IMR-90 (cell line): Measurements from ENCODE around the gene ILRUN. TPM values are rescaled to one million over a fixed set of nuclear protein-coding genes. Genes with fewer than 3 reads are reported as not detected.

Source experiments
- ATAC-seq: fragments of 200-7000 bp; cut with Tn5 transposase; 2 replicates; pipeline ENCODE4 v1.9.1; 2020; ENCODE audit warnings: low read depth, mild to moderate bottlenecking, moderate library complexity
- BruUV-seq: library from RNA; stranded (reverse); fragments of 400-500 nt; replicated peaks from 2 replicates; lab custom pipeline; 2021; lab: Mats Ljungman, UMichigan
- CTCF ChIA-PET: fragments of 300-600 bp; formaldehyde crosslinking; extraction: SDS; loops from one replicate; lab custom pipeline; 2021; ENCODE audit warnings: antibody characterized with exemption; lab: Yijun Ruan, JAX
- POLR2A ChIA-PET: fragments of 300-600 bp; sonication (Branson Sonifier 250); formaldehyde crosslinking; loops from one replicate; lab custom pipeline; 2022; ENCODE audit warnings: antibody characterized with exemption; ENCODE audit not compliant: unreplicated experiment; lab: Charles Lee
- DNase-seq: peaks from one replicate; pipeline ENCODE4 v3.0.0; 2013
- H2AFZ ChIP-seq: replicated peaks from 2 replicates; pipeline ENCODE3; 2013; ENCODE audit warnings: low read length, mild to moderate bottlenecking; ENCODE audit not compliant: poor library complexity
- H2AK5ac ChIP-seq: 2 replicates; pipeline ENCODE4 v1.6.1; 2013; ENCODE audit warnings: low read depth, low read length, inconsistent platforms
- H2AK9ac ChIP-seq: replicated peaks from 2 replicates; pipeline ENCODE3; 2013; ENCODE audit warnings: mild to moderate bottlenecking, low read depth, low read length, moderate library complexity; ENCODE audit not compliant: poor library complexity
- H2BK120ac ChIP-seq: 2 replicates; pipeline ENCODE4 v1.6.1; 2013; ENCODE audit warnings: low read depth, low read length, inconsistent platforms
- H2BK15ac ChIP-seq: 3 replicates; pipeline ENCODE4 v1.6.1; 2013; ENCODE audit warnings: low read depth, low read length, inconsistent platforms
- H2BK20ac ChIP-seq: 2 replicates; pipeline ENCODE4 v1.6.1; 2013; ENCODE audit warnings: low read depth, mild to moderate bottlenecking, inconsistent platforms, low read length, moderate library complexity
- H2BK5ac ChIP-seq: 2 replicates; pipeline ENCODE4 v1.6.1; 2013; ENCODE audit warnings: mild to moderate bottlenecking, low read depth, low read length, inconsistent platforms; ENCODE audit not compliant: poor library complexity, severe bottlenecking
- H3K14ac ChIP-seq: replicated peaks from 2 replicates; pipeline ENCODE4 v1.6.1; 2013; ENCODE audit warnings: low read depth, low read length, inconsistent platforms
- H3K18ac ChIP-seq: 2 replicates; pipeline ENCODE4 v1.6.1; 2013; ENCODE audit warnings: low read depth, low read length, control low read depth
- H3K23ac ChIP-seq: 2 replicates; pipeline ENCODE4 v1.6.1; 2013; ENCODE audit warnings: low read depth, low read length, inconsistent platforms
- H3K27ac ChIP-seq: 2 replicates; pipeline ENCODE4 v1.5.1; 2013; ENCODE audit warnings: mild to moderate bottlenecking, control low read depth, low read length; ENCODE audit not compliant: insufficient read depth
- H3K27me3 ChIP-seq: 2 replicates; pipeline ENCODE4 v1.6.1; 2013; ENCODE audit warnings: low read length; ENCODE audit not compliant: control insufficient read depth, insufficient read depth
- H3K36me3 ChIP-seq: 2 replicates; pipeline ENCODE4 v1.6.1; 2013; ENCODE audit warnings: low read length, mixed read lengths; ENCODE audit not compliant: control insufficient read depth, insufficient read depth
- H3K4ac ChIP-seq: 2 replicates; pipeline ENCODE4 v1.6.1; 2013; ENCODE audit warnings: low read depth, low read length, inconsistent platforms
- H3K4me1 ChIP-seq: 2 replicates; pipeline ENCODE4 v1.6.1; 2013; ENCODE audit warnings: low read length, mixed read lengths; ENCODE audit not compliant: control insufficient read depth, insufficient read depth
- H3K4me2 ChIP-seq: 2 replicates; pipeline ENCODE4 v1.6.1; 2013; ENCODE audit warnings: low read depth, mild to moderate bottlenecking, control low read depth, low read length, moderate library complexity
- H3K4me3 ChIP-seq: 2 replicates; pipeline ENCODE4 v1.5.1; 2013; ENCODE audit warnings: low read depth, mild to moderate bottlenecking, control low read depth, low read length, moderate library complexity; ENCODE audit not compliant: insufficient read depth
- H3K56ac ChIP-seq: 2 replicates; pipeline ENCODE4 v1.6.1; 2013; ENCODE audit warnings: low read length, inconsistent platforms; ENCODE audit not compliant: insufficient read depth; ENCODE audit errors: extremely low read depth
- H3K79me1 ChIP-seq, 2 experiments: 2 replicates each; pipeline ENCODE4 v1.6.1; 2013; ENCODE audit warnings: low read length in 2 of 2, inconsistent platforms in 1 of 2, low read depth in 1 of 2
- H3K9ac ChIP-seq: 2 replicates; pipeline ENCODE4 v1.6.1; 2013; ENCODE audit warnings: low read depth, low read length, control low read depth
- H3K9me1 ChIP-seq: 2 replicates; pipeline ENCODE4 v1.6.1; 2013; ENCODE audit warnings: low read length, inconsistent platforms; ENCODE audit not compliant: insufficient read depth
- H3K9me3 ChIP-seq: 2 replicates; pipeline ENCODE4 v1.6.1; 2013; ENCODE audit warnings: low read length; ENCODE audit not compliant: control insufficient read depth, insufficient read depth
- H4K20me1 ChIP-seq: 2 replicates; pipeline ENCODE4 v1.6.1; 2013; ENCODE audit warnings: low read length, inconsistent platforms; ENCODE audit not compliant: insufficient read depth
- H4K5ac ChIP-seq: 2 replicates; pipeline ENCODE4 v1.6.1; 2013; ENCODE audit warnings: mild to moderate bottlenecking, low read depth, low read length, control low read depth
- H4K8ac ChIP-seq, 2 experiments: 2 replicates each; pipeline ENCODE4 v1.6.1; 2013; ENCODE audit warnings: low read depth in 2 of 2, low read length in 2 of 2, control low read depth in 1 of 2, inconsistent platforms in 1 of 2
- H4K91ac ChIP-seq: 2 replicates; pipeline ENCODE4 v1.6.1; 2013; ENCODE audit warnings: low read depth, low read length, inconsistent platforms; ENCODE audit not compliant: insufficient read depth
- CEBPB ChIP-seq: IDR thresholded peaks from 2 replicates; pipeline ENCODE4 v1.6.1; 2012; ENCODE audit warnings: low read depth, low read length, improper control_type of control experiment
- ELK1 ChIP-seq: fragments of 150-350 bp; IDR thresholded peaks from 2 replicates; pipeline ENCODE4 v1.6.1; 2016; ENCODE audit warnings: low read depth, mild to moderate bottlenecking, low read length, moderate library complexity, borderline replicate concordance
- FOS ChIP-seq: fragments of 150-350 bp; IDR thresholded peaks from 2 replicates; pipeline ENCODE4 v1.6.1; 2016; ENCODE audit warnings: low read depth, low read length
- MAFK ChIP-seq: IDR thresholded peaks from 2 replicates; pipeline ENCODE4 v1.6.1; 2012; ENCODE audit warnings: low read depth, low read length, improper control_type of control experiment
- MAZ ChIP-seq: IDR thresholded peaks from 2 replicates; pipeline ENCODE4 v1.6.1; 2012; ENCODE audit warnings: low read depth, mild to moderate bottlenecking, low read length, improper control_type of control experiment, moderate library complexity, borderline replicate concordance
- MXI1 ChIP-seq: IDR thresholded peaks from 2 replicates; pipeline ENCODE4 v1.6.1; 2012; ENCODE audit warnings: low read depth, mild to moderate bottlenecking, low read length, moderate library complexity, borderline replicate concordance
- NFE2L2 ChIP-seq: fragments of 150-350 bp; IDR thresholded peaks from 2 replicates; pipeline ENCODE4 v1.6.1; 2016; ENCODE audit warnings: low read depth, mild to moderate bottlenecking, low read length
- POLR2A ChIP-seq: IDR thresholded peaks from 2 replicates; pipeline ENCODE4 v1.6.1; 2012; ENCODE audit warnings: mild to moderate bottlenecking, low read depth, low read length
- RAD21 ChIP-seq: IDR thresholded peaks from 2 replicates; pipeline ENCODE4 v1.6.1; 2012; ENCODE audit warnings: low read length, improper control_type of control experiment
- RCOR1 ChIP-seq: IDR thresholded peaks from 2 replicates; pipeline ENCODE4 v1.6.1; 2012; ENCODE audit warnings: mild to moderate bottlenecking, low read length, improper control_type of control experiment; ENCODE audit not compliant: insufficient replicate concordance
- RFX5 ChIP-seq: IDR thresholded peaks from 2 replicates; pipeline ENCODE4 v1.8.0; 2012; ENCODE audit warnings: low read depth, mild to moderate bottlenecking, low read length, moderate library complexity
- SMC3 ChIP-seq: fragments of 150-350 bp; IDR thresholded peaks from 2 replicates; pipeline ENCODE4 v1.6.1; 2016; ENCODE audit warnings: low read depth, mild to moderate bottlenecking, antibody characterized with exemption, low read length, moderate library complexity
- USF2 ChIP-seq: fragments of 150-350 bp; IDR thresholded peaks from 2 replicates; pipeline ENCODE4 v1.6.1; 2017; ENCODE audit warnings: mild to moderate bottlenecking, antibody characterized with exemption, low read length, low read depth
- dilution Hi-C: fragments of 300-500 bp; cut with HindIII; formaldehyde crosslinking; loops from one replicate; pipeline ENCODE4 v1.14.3; 2018; ENCODE audit warnings: low sequenced_read_pairs; ENCODE audit not compliant: unreplicated experiment
- in situ Hi-C: fragments of 300-500 bp; cut with MboI; formaldehyde crosslinking; loops from 3 replicates; pipeline ENCODE4 v1.14.3; 2019; ENCODE audit warnings: low sequenced_read_pairs, inconsistent platforms, mixed read lengths
- intact Hi-C: fragments of 100-400 bp; cut with micrococcal nuclease; formaldehyde crosslinking; loops from 2 replicates; pipeline ENCODE4 v1.10.0; 2022
- polyA plus RNA-seq, 3 experiments: library from polyadenylated mRNA; depleted of rRNA; stranded (reverse); fragments of >200 nt; gene quantifications; 2 replicates each; pipeline ENCODE4 v1.2.3, GENCODE V29; 2012; ENCODE audit warnings: low replicate concordance in 1 of 3
- total RNA-seq: library from RNA; depleted of rRNA; stranded (reverse); fragments of >200 nt; gene quantifications from 2 replicates; pipeline ENCODE4 v1.2.3, GENCODE V29; 2012

The ILRUN gene
- total and polyA plus RNA-seq, 2 of the 4 experiments (the other 2 are of a cell fraction) = 25.4 to 29.9 TPM

GRCh38 chr6:34676140-34676539, 20.4 kb downstream of the ILRUN start:
- Histone ChIP-seq H3K4me3 (no peak overlapping the region), H2BK20ac (no peak overlapping the region), H3K14ac (no peak overlapping the region), H4K8ac (no peak overlapping the region), H4K5ac (no peak overlapping the region), H3K4me1 (peaks cover 21% of the 10 kb centered on the region), H2BK15ac (no peak overlapping the region), H4K20me1 (peaks cover 20% of the 10 kb centered on the region), H2BK120ac (no peak overlapping the region), H3K27ac (no peak overlapping the region), H3K79me1 (peaks cover 40 to 72% of the 10 kb centered on the region in 2 experiments), H3K4me2 (no peak overlapping the region), H3K18ac (no peak overlapping the region), H4K91ac (no peak overlapping the region), H2AK5ac (no peak overlapping the region), H3K23ac (no peak overlapping the region), H3K9ac (no peak overlapping the region), H3K9me3 (no peaks in the 10 kb centered on the region), H2BK5ac (no peak overlapping the region), H3K36me3 (no peaks in the 10 kb centered on the region), H3K4ac (no peak overlapping the region), H3K9me1 (peaks cover 7% of the 10 kb centered on the region), H3K27me3 (no peaks in the 10 kb centered on the region), H2AK9ac (no peak overlapping the region), H2AFZ (no peak overlapping the region), H3K56ac (no peak overlapping the region)
- ChIA-PET POLR2A (no interaction called here), CTCF (interaction anchor here (0.6 kb wide), 1 partner anchor 68 kb away, joined by 7 read pairs; no protein-coding TSS in a partner anchor)
- ATAC-seq (no peak), DNase-seq (no peak)
- dilution Hi-C loops = no loop called here
- in situ Hi-C loops = no loop called here
- no peak for TF ChIP-seq RCOR1
- TF ChIP-seq NFE2L2 = no peak
- TF ChIP-seq POLR2A = no peak
- TF ChIP-seq MXI1 = no peak
- TF ChIP-seq MAFK = no peak
- TF ChIP-seq RAD21 = no peak
- no peak for TF ChIP-seq MAZ
- no peak for TF ChIP-seq FOS
- TF ChIP-seq SMC3 = no peak
- TF ChIP-seq ELK1 = no peak
- no peak for TF ChIP-seq USF2
- no peak for TF ChIP-seq CEBPB
- TF ChIP-seq RFX5 = no peak
- intact Hi-C loops = no loop called here
- BruUV-seq = no TSS peak
